Activated CD8-positive, alpha-beta T cell treated with anti-CD3 and anti-CD28 coated beads for 36 hours (primary cell): ENCODE results near the gene FCN3. TPM values are rescaled to one million over a fixed set of nuclear protein-coding genes. Genes with fewer than 3 reads are reported as not detected.

Source experiments
- ATAC-seq: fragments of 200-7000 bp; cut with Tn5 transposase; one replicate; pipeline ENCODE4 v1.10.0; 2021; ENCODE audit warnings: mild to moderate bottlenecking, moderate library complexity
- CTCF ChIA-PET: fragments of 350-600 bp; sonication (Branson Sonifier 250); formaldehyde crosslinking; loops from one replicate; lab custom pipeline; 2021; ENCODE audit warnings: antibody characterized with exemption; lab: Charles Lee
- POLR2A ChIA-PET: fragments of 350-600 bp; sonication (Branson Sonifier 250); formaldehyde crosslinking; loops from one replicate; lab custom pipeline; 2021; ENCODE audit warnings: antibody characterized with exemption; lab: Charles Lee
- DNase-seq: peaks from one replicate; pipeline ENCODE4 v3.0.0-alpha.2; 2020
- H3K27ac Mint-ChIP-seq: one replicate; pipeline ENCODE4 v1.8.0; 2021; ENCODE audit warnings: mild to moderate bottlenecking, mixed read lengths
- H3K27me3 Mint-ChIP-seq: one replicate; pipeline ENCODE4 v1.8.0; 2021; ENCODE audit warnings: mixed read lengths
- H3K36me3 Mint-ChIP-seq: one replicate; pipeline ENCODE4 v1.8.0; 2021; ENCODE audit warnings: low read depth, mixed read lengths
- H3K4me1 Mint-ChIP-seq: one replicate; pipeline ENCODE4 v1.8.0; 2021; ENCODE audit warnings: low read depth, mixed read lengths
- H3K4me3 Mint-ChIP-seq: one replicate; pipeline ENCODE4 v1.8.0; 2021; ENCODE audit warnings: mild to moderate bottlenecking, moderate library complexity, mixed read lengths
- H3K9me3 Mint-ChIP-seq: one replicate; pipeline ENCODE4 v1.8.0; 2021; ENCODE audit warnings: mixed read lengths
- CTCF ChIP-seq: fragments of 200-600 bp; IDR thresholded peaks from one replicate; pipeline ENCODE4 v1.8.0; 2022; ENCODE audit warnings: antibody characterized with exemption, mild to moderate bottlenecking
- intact Hi-C: fragments of 100-400 bp; cut with micrococcal nuclease; formaldehyde crosslinking; loops from one replicate; pipeline ENCODE4 v1.10.0; 2022
- total RNA-seq, 2 experiments: library from RNA; stranded (reverse); gene quantifications; one replicate each; pipeline ENCODE4 v1.2.3, GENCODE V29; 2021

Gene FCN3
- total RNA-seq, 2 experiments from 2014 or later, result not detected

- ChIA-PET POLR2A (interaction anchor here (0.6 to 3.2 kb wide), 9 partner anchors 9 to 303 kb away, joined by 3 to 31 read pairs (median 3); no protein-coding TSS in a partner anchor), CTCF (interaction anchor here (0.8 to 8.2 kb wide), 11 partner anchors 8 to 68 kb away, joined by 3 to 91 read pairs (median 7); partner anchors contain the start of gene CD164L2)
- H3K27ac Mint-ChIP-seq, result peak overlapping the region; percentile 37
- DNase-seq, result no peak
- ATAC-seq, result no peak
- no peak for TF ChIP-seq CTCF
- H3K9me3 Mint-ChIP-seq, result no peaks in the 10 kb centered on the region
- intact Hi-C loops, result no loop called here
- H3K27me3 Mint-ChIP-seq, result no peaks in the 10 kb centered on the region
- H3K4me1 Mint-ChIP-seq, result peaks cover 22% of the 10 kb centered on the region
- no peaks in the 10 kb centered on the region for H3K36me3 Mint-ChIP-seq
- H3K4me3 Mint-ChIP-seq, result peak overlapping the region; percentile 82
Observed at GRCh38 chr1:27364696-27365371, 9.8 kb downstream of the FCN3 start.

GRCh38 chr1:27363766-27364695 is 10.6 kb downstream of the FCN3 start:
- H3K4me1 Mint-ChIP-seq, result peaks cover 22% of the 10 kb centered on the region
- H3K27me3 Mint-ChIP-seq, result peaks cover under 1% of the 10 kb centered on the region
- no peak for TF ChIP-seq CTCF
- no peak overlapping the region for H3K27ac Mint-ChIP-seq
- H3K36me3 Mint-ChIP-seq, result no peaks in the 10 kb centered on the region
- ChIA-PET POLR2A (interaction anchor here (0.6 to 3.2 kb wide), 2 partner anchors 8 to 304 kb away, joined by 3 to 31 read pairs; no protein-coding TSS in a partner anchor), CTCF (interaction anchor here (1.5 to 3.2 kb wide), 4 partner anchors 27 to 67 kb away, joined by 4 to 13 read pairs (median 8); no protein-coding TSS in a partner anchor)
- H3K9me3 Mint-ChIP-seq, result no peaks in the 10 kb centered on the region
- DNase-seq, result no peak
- no peak for ATAC-seq
- intact Hi-C loops, result no loop called here
- no peak overlapping the region for H3K4me3 Mint-ChIP-seq

GRCh38 chr1:27361553-27361952 is 13.1 kb downstream of the FCN3 start:
- H3K4me3 Mint-ChIP-seq, result no peak overlapping the region
- CTCF ChIA-PET, result interaction anchor here (1.1 to 2.6 kb wide), 5 partner anchors 20 to 41 kb away, joined by 3 to 9 read pairs (median 4); no protein-coding TSS in a partner anchor
- ATAC-seq (no peak), DNase-seq (no peak)
- no peaks in the 10 kb centered on the region for H3K9me3 Mint-ChIP-seq
- POLR2A ChIA-PET, result interaction anchor here (1.1 to 1.3 kb wide), 2 partner anchors 9 to 11 kb away, joined by 3 to 4 read pairs; no protein-coding TSS in a partner anchor
- intact Hi-C loops, result no loop called here
- no peak overlapping the region for H3K27ac Mint-ChIP-seq
- H3K36me3 Mint-ChIP-seq, result no peaks in the 10 kb centered on the region
- TF ChIP-seq CTCF, result no peak
- peaks cover 2% of the 10 kb centered on the region for H3K27me3 Mint-ChIP-seq
- H3K4me1 Mint-ChIP-seq, result peaks cover 38% of the 10 kb centered on the region

- no peak for TF ChIP-seq CTCF
- peaks cover 2% of the 10 kb centered on the region for H3K27me3 Mint-ChIP-seq
- H3K27ac Mint-ChIP-seq, result no peak overlapping the region
- H3K4me1 Mint-ChIP-seq, result peaks cover 43% of the 10 kb centered on the region
- no peak for DNase-seq
- H3K36me3 Mint-ChIP-seq, result no peaks in the 10 kb centered on the region
- no peak overlapping the region for H3K4me3 Mint-ChIP-seq
- ChIA-PET CTCF (interaction anchor here (1.1 kb wide), 1 partner anchor 20 kb away, joined by 3 read pairs; no protein-coding TSS in a partner anchor), POLR2A (no interaction called here)
- no peak for ATAC-seq
- H3K9me3 Mint-ChIP-seq, result no peaks in the 10 kb centered on the region
- intact Hi-C loops, result no loop called here
Observed at GRCh38 chr1:27361044-27361402, 13.6 kb downstream of the FCN3 start.
